ENCODE data around the gene TXNRD3. TPM values are rescaled to one million over a fixed set of nuclear protein-coding genes. Genes with fewer than 3 reads are reported as not detected.

Gene TXNRD3
- total and polyA plus RNA-seq, 8 donors: 4.4 to 8.3 (median 5.8) TPM

DNA sequence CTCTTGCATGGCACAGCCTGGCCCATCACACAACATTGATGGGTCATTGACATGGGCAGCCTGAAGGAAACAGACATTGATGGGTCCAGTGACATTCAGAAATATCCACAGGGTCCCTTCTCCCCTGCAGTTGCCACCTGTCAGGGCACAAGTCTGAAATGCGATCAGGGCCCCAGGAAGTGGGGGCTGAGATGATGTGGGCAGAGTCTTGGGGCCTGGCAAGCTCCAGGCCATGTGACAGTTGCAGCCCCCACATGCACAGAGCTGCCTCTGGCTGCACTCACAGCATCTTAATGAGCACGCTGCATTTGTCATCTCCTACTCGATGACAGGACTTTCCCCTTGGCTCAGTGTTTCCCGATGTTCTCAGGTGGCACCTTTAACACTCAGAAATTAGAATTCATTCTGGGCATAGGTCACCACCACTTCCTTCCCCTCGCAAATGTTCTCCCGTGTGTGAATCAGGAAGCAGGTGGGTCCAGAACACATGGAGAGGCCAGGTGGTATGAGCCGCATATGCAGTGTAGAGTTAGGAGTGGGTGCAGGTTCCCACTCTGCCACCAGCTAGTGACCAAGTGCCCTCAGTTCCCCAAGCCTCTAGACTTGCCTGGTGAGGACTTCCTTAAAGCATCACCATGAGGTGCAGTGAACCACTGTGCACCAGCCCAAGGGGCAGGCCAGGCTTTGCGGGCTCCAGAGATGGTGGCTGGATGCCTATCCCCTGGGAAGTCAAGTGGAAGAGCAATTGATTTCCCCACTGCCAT, 1.6 kb upstream of the TXNRD3 start:
- no peak for ATAC-seq
- Histone ChIP-seq H3K36me3 (no peaks in the 10 kb centered on the region), H3K27ac (no peak overlapping the region), H3K4me1 (peaks cover 6 to 10% (median 9%) of the 10 kb centered on the region in 3 donors), H3K27me3 (peaks cover 0 to 7% (median 0%) of the 10 kb centered on the region in 4 donors), H3K9me3 (no peaks in the 10 kb centered on the region), H3K4me3 (no peak overlapping the region)
- DNase-seq: no peak
- 84% methylated on average over 8 of the region's 8 CpGs for WGBS, 2 donors
- TF ChIP-seq, protein P1, sequence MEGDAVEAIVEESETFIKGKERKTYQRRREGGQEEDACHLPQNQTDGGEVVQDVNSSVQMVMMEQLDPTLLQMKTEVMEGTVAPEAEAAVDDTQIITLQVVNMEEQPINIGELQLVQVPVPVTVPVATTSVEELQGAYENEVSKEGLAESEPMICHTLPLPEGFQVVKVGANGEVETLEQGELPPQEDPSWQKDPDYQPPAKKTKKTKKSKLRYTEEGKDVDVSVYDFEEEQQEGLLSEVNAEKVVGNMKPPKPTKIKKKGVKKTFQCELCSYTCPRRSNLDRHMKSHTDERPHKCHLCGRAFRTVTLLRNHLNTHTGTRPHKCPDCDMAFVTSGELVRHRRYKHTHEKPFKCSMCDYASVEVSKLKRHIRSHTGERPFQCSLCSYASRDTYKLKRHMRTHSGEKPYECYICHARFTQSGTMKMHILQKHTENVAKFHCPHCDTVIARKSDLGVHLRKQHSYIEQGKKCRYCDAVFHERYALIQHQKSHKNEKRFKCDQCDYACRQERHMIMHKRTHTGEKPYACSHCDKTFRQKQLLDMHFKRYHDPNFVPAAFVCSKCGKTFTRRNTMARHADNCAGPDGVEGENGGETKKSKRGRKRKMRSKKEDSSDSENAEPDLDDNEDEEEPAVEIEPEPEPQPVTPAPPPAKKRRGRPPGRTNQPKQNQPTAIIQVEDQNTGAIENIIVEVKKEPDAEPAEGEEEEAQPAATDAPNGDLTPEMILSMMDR (IDR thresholded peaks at IDR 0.05): no peak
- FAIRE-seq: no peak
- intact Hi-C loops (cut with DNase I): no loop called here

DNA sequence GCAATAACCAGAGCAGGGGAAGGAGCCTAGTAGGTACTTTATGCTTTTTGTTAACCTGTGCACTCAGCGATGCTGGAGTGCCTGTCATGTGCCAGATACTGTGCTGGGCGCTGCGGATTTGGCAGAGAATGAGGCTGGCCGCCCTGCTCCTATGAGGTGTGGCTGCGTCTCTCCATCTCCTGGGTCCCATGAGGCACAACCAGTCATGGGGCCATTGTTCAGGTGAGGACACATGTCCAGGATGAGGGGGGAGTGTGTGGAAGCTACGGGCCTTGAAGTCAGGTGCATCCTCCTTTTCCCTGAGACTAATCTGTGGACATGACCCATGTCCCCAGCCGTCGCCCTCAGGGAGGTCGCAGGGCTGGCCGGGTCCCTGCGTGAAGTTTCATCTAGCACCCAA, 963 bp upstream of the TXNRD3 start:
- Histone ChIP-seq H3K27me3 (peaks cover 0 to under 1% (median 0%) of the 10 kb centered on the region in 4 donors), H3K36me3 (no peaks in the 10 kb centered on the region), H3K9me3 (no peaks in the 10 kb centered on the region), H3K4me1 (peaks cover 6 to 10% (median 9%) of the 10 kb centered on the region in 3 donors), H3K27ac (no peak overlapping the region), H3K4me3 (no peak overlapping the region)
- TF ChIP-seq, protein P1 (IDR thresholded peaks at IDR 0.05): no peak
- WGBS, 2 donors: 87 to 89% methylated on average over 11 of the region's 11 CpGs
- DNase-seq: no peak
- ATAC-seq: no peak
- intact Hi-C loops (cut with DNase I): no loop called here
- no peak for FAIRE-seq

DNA sequence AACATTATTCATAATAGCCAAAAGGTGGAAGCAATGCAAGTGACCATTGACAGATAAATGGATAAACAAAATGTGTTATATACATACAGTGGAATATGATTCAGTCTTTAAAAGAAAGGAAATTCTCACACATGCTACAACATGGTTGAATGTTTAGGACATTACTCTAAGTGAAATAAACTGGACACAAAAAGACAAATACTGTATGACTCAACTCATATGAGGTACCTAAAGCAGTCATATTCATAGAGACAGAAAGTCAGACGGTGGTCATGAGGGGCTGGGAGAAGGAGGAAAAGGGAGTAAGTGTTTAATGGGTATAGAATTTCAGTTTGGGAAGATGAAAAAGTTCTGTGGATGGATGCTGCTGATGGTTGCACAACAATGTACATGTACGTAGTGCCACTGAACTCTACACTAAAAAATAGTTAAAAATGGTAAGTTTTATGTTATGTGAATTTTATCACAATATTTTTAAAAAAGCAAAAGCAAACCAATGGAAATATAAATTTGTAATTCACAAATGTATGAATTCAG, 5.3 kb downstream of the TXNRD3 start:
- no peaks in the 10 kb centered on the region for H3K9me3 ChIP-seq
- intact Hi-C loops (cut with DNase I): no loop called here
- H3K27ac ChIP-seq: no peak overlapping the region
- no peak overlapping the region for H3K4me3 ChIP-seq
- 83 to 91% methylated on average over 2 of the region's 2 CpGs for WGBS, 2 donors
- H3K27me3 ChIP-seq: no peaks in the 10 kb centered on the region
- no peak for DNase-seq
- H3K36me3 ChIP-seq: no peaks in the 10 kb centered on the region
- no peak for ATAC-seq
- TF ChIP-seq, protein P1 (IDR thresholded peaks at IDR 0.05): no peak
- no peak for FAIRE-seq
- peaks cover 6 to 10% (median 9%) of the 10 kb centered on the region in 3 donors for H3K4me1 ChIP-seq

DNA sequence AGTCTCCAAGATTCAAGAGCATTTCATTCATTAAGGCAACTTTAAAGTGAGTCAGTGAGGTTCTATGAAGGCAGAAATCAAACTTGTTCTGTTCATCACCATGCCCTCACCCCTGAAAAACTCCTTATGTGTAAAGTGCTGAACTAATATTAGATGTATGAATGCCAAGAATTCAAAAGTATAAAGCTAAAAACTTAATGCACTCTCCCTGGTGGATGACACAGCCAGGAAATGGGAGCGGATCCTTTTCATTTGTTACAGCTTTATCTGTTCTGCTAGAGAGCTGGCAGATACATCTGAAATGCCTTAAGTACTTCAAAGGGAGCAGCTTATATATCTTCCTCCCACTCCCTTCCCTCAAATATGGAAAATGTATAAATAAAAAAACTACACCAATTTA, 8.2 kb downstream of the TXNRD3 start:
- intact Hi-C loops (cut with DNase I): no loop called here
- H3K36me3 ChIP-seq: no peaks in the 10 kb centered on the region
- no peaks in the 10 kb centered on the region for H3K4me1 ChIP-seq
- no peak for ATAC-seq
- FAIRE-seq: no peak
- no peak for DNase-seq
- no peak overlapping the region for H3K27ac ChIP-seq
- TF ChIP-seq, protein P1 (IDR thresholded peaks at IDR 0.05): no peak
- no peak overlapping the region for H3K4me3 ChIP-seq
- H3K9me3 ChIP-seq: no peaks in the 10 kb centered on the region
- WGBS, 2 donors: 84 to 96% methylated on average over 1 of the region's 1 CpG
- no peaks in the 10 kb centered on the region for H3K27me3 ChIP-seq

DNA sequence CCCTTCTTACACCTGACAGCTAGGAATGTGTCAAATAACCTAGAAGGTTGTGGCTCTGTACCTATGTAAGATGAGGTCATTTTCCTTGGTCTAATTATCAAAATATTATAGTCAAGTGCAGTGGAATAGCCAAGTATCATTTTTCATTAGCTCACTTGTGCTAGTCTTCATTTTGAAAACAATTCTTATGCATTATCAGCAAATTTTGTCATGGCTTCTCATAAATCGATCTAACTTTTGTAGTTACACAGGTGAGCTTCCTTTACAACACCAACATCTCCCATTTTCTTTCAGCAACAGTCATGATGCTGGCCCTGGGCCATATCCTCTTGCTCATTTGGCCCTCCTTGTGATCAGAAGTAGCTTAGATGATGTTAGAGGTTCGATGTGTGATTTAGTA, 10.3 kb downstream of the TXNRD3 start:
- intact Hi-C loops (cut with DNase I): no loop called here
- FAIRE-seq (no peak), DNase-seq (no peak), ATAC-seq (no peak)
- Histone ChIP-seq H3K4me1 (no peaks in the 10 kb centered on the region), H3K27ac (no peak overlapping the region), H3K27me3 (no peaks in the 10 kb centered on the region), H3K4me3 (no peak overlapping the region), H3K9me3 (no peaks in the 10 kb centered on the region), H3K36me3 (no peaks in the 10 kb centered on the region)
- WGBS, 2 donors: 86 to 96% methylated on average over 2 of the region's 2 CpGs
- TF ChIP-seq, protein P1 (IDR thresholded peaks at IDR 0.05): no peak
